GM12872 (cell line): ENCODE measurements around the gene ING5.

Experiments
- TF ChIP-seq, protein P1 (sequence below): IDR thresholded peaks from 3 replicates; pipeline ENCODE4 v1.5.1; 2011; ENCODE audit warnings: low read depth, mild to moderate bottlenecking, low read length, moderate library complexity; ENCODE audit not compliant: insufficient read depth

The ING5 gene

DNA sequence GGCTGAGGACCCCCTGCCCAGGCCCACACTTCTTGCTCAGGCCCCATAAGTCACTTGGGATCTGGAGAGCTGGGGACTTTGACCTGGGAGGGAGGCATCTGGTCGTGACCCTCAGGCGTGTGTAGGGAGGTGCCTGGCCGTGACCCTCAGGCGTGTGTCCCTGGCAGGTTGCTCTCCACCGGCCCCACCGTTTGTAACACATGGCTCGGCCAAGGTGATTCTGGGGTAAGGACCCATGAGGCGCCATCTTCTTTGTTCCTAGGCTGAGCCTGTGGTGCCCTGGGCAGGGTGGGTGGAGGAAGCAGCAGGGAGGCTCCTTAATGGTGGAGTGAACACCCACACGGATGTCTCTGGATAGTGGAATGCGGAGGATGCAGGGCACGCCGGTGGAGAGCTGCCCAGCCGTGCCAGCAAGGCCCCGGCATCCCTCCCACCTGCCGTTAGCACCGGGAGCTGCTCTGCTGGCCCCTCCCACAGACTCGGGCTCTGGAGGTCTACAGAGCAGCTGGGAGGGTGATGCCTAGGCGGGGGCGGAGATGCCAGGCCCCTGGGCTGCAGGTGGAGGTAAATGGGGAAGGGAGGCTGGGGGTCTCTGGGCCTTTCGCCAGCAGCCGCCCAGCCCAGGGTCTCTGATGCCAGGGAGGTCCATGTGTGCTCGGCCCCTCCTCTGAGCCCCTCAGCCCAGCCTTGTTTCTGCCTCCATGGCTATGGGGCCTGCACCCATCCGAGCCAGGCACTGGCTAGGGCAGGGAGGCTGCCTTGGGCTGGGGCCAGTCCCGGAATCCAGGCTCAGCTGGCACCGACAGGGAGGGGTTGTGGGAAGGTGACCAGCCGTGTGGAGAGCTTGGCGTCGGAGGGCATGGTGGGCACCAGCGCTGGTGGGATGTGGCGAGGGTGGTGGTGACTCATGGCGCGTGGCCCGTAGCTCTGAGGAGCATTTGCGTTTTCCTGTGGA, 73.7 kb downstream of the ING5 start:
- TF ChIP-seq, protein P1, sequence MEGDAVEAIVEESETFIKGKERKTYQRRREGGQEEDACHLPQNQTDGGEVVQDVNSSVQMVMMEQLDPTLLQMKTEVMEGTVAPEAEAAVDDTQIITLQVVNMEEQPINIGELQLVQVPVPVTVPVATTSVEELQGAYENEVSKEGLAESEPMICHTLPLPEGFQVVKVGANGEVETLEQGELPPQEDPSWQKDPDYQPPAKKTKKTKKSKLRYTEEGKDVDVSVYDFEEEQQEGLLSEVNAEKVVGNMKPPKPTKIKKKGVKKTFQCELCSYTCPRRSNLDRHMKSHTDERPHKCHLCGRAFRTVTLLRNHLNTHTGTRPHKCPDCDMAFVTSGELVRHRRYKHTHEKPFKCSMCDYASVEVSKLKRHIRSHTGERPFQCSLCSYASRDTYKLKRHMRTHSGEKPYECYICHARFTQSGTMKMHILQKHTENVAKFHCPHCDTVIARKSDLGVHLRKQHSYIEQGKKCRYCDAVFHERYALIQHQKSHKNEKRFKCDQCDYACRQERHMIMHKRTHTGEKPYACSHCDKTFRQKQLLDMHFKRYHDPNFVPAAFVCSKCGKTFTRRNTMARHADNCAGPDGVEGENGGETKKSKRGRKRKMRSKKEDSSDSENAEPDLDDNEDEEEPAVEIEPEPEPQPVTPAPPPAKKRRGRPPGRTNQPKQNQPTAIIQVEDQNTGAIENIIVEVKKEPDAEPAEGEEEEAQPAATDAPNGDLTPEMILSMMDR = no peak

- TF ChIP-seq, protein P1 = no peak
Observed at GRCh38 chr2:241776336-241777169, 74.7 kb downstream of the ING5 start, which contains the start of gene GAL3ST2. GAL3ST2 (plus strand) TSS chr2:241776822; CDS start chr2:241776956, 134 bp downstream.

DNA sequence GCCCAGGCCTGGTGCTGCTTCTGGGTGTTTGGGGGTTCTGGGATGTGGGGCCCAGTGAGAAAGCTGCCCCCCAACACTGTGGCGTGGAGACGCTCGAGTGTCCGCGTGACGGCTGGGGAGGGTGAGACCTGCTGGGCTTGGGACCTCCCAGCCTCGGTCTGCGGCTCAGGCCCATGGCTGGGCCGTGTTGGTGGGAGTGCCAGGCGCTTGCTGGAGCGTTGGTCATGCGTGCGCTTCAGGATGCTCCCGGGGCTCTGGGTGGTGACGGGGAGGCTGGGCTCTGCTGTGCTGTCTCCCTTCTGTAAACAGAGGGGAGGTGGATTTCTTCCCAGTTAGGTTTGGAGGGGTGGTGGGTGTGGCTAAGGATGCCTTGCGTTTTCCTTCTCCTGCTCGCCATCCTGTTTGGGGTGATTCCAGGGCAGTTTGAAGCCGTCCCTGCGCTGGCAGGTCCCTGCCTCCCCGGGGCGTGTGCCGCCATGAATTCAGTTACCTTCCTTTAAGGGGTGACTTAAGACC, 75.4 kb downstream of the ING5 start:
- TF ChIP-seq, protein P1 = no peak

DNA sequence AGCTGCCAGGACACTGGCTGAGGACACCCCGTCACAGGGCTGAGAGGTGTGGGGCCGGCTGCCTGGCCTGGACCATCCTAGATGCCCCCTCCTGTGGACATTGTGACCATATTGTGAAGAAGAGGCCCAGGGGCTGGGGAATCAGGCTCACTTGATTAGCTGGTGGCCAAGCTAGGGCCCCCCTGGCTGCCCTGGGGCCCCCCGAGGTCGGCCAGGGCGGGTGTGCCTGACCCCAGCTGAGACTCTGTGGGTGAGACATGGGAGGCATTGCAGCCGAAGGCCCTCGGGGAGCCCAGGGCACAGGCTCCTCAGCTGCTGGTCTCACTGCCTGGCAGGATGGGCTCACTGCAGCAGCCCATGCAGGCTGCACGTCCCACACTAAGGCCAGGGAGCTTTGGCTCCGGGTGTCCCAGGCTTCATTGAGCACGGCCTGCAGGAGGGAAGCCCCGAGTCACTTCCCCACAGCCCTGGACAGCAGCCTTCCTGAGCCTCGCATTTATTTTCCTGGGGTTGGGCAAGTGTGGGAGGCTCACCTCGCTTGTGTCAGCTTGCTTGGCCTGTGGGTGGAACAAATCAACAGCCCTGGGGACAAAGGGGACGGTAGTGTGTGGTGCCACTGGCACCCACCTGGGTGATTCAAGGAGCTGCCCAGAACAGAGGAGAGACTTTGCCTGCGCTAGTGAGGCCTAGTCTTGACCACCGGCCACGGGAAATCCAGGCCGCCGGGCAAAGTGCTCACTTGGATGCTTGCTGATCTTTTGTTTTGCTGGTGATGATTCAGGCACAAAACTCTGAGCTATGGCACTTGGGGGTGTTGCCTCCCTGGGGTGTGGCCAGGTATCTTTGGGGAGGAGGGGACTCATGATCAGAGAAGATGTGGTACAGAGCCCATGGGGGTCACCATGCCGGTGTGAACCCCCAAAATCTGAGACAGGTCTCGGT, 76.1 kb downstream of the ING5 start:
- TF ChIP-seq, protein P1 = no peak
